Uterus (tissue), 4 donors: ENCODE measurements around the gene ZFP69B. TPM values are rescaled to one million over a fixed set of nuclear protein-coding genes. Genes with fewer than 3 reads are reported as not detected.

Source experiments
- DNase-seq, 2 donors: peaks; one replicate each; pipeline ENCODE4 v3.0.0-alpha.2; 2019 to 2020
- H3K27ac ChIP-seq, 2 donors: fragments of 200-600 bp; sonication (generic); 1 replicate in 1 of 2; 2 replicates in 1 of 2; pipeline ENCODE4 v1.5.1; 2016 to 2018
- H3K27me3 ChIP-seq, 2 donors: fragments of 200-600 bp; sonication (generic); one replicate each; pipeline ENCODE4 v1.5.1; 2018 to 2019; ENCODE audit warnings: control low read depth in 1 of 2
- H3K36me3 ChIP-seq, 2 donors: fragments of 200-600 bp; sonication (generic); one replicate each; pipeline ENCODE4 v1.5.1; 2019; ENCODE audit warnings: control low read depth in 1 of 2
- H3K4me1 ChIP-seq, 2 donors: fragments of 200-600 bp; sonication (generic); one replicate each; pipeline ENCODE4 v1.5.1; 2018 to 2019; ENCODE audit warnings: control low read depth in 1 of 2
- H3K4me3 ChIP-seq, 2 donors: fragments of 200-600 bp; sonication (generic); 1 replicate in 1 of 2; 2 replicates in 1 of 2; pipeline ENCODE4 v1.5.1; 2018 to 2019; ENCODE audit warnings: mild to moderate bottlenecking in 1 of 2
- H3K9me3 ChIP-seq, 2 donors: fragments of 200-600 bp; sonication (generic); one replicate each; pipeline ENCODE4 v1.5.1; 2019; ENCODE audit warnings: control low read depth in 1 of 2
- CTCF ChIP-seq, 4 experiments: fragments of 200-600 bp in 2 of 4; fragments of 450-650 bp in 2 of 4; sonication (generic) in 2 of 4; IDR thresholded peaks; one replicate each; pipeline ENCODE4 v1.5.1; 2016 to 2019; ENCODE audit warnings: antibody characterized with exemption in 4 of 4, mild to moderate bottlenecking in 2 of 4, moderate library complexity in 1 of 4
- POLR2A ChIP-seq, 2 donors: fragments of 450-650 bp; IDR thresholded peaks; one replicate each; pipeline ENCODE4 v1.6.1; 2016; ENCODE audit warnings: antibody characterized with exemption in 2 of 2, mild to moderate bottlenecking in 1 of 2, moderate library complexity in 1 of 2
- intact Hi-C: fragments of 100-400 bp; cut with DNase I; formaldehyde crosslinking; loops from one replicate; pipeline ENCODE4 v1.15.1; 2023; ENCODE audit warnings: low total_unique reads
- total RNA-seq, 4 donors: library from RNA; depleted of rRNA in 3 of 4; stranded (reverse); fragments of >200 nt in 3 of 4; gene quantifications; one replicate each; pipeline versions ENCODE4 v1.1.0 to v1.2.4, GENCODE V29; 2014 to 2023
- donor health status: DM: yes; HTN: yes; CAD: no.

The ZFP69B gene
- total RNA-seq, 4 donors from 2014 or later: 0.88 to 7.7 (median 1.0) TPM; not detected in 1

GRCh38 chr1:40507973-40508372, 57.7 kb downstream of the ZFP69B start:
- TF ChIP-seq CTCF (IDR thresholded peaks at IDR 0.05) (no peak), POLR2A (IDR thresholded peaks at IDR 0.05) (no peak)
- Histone ChIP-seq H3K36me3 (no peaks in the 10 kb centered on the region), H3K9me3 (peaks cover 0 to 7% of the 10 kb centered on the region in 2 donors), H3K27ac (peak overlapping the region; percentile 72 to 75), H3K4me1 (no peaks in the 10 kb centered on the region), H3K27me3 (no peaks in the 10 kb centered on the region), H3K4me3 (peak overlapping the region; percentile 53 to 74)
- intact Hi-C loops: no loop called here
- no peak for DNase-seq

GRCh38 chr1:40508375-40509341, 58.4 kb downstream of the ZFP69B start, which contains the start of gene EXO5:
TSS of gene EXO5 (plus strand) at chr1:40508767. CDS start at chr1:40514545, 5,778 bp downstream.
- TF ChIP-seq CTCF (IDR thresholded peaks at IDR 0.05) (no peak), POLR2A (IDR thresholded peaks at IDR 0.05) (peak; percentile 26 to 36)
- intact Hi-C loops: no loop called here
- peak; percentile 62 to 73 for DNase-seq
- H3K4me3 ChIP-seq: peak within 1 kb of the TSS; percentile 53 to 74
- H3K36me3 ChIP-seq: no peaks in the 10 kb centered on the region
- peak within 1 kb of the TSS; percentile 72 to 75 for H3K27ac ChIP-seq
- no peaks in the 10 kb centered on the region for H3K27me3 ChIP-seq
- peaks cover 0 to under 1% of the 10 kb centered on the region in 2 donors for H3K9me3 ChIP-seq
- H3K4me1 ChIP-seq: no peaks in the 10 kb centered on the region

Other genes with a start within 250 kb of the ZFP69B start
- not detected for gene TMCO2, start 202.5 kb upstream of the ZFP69B start, total RNA-seq
- gene ZMPSTE24, start 192.2 kb upstream of the ZFP69B start, total RNA-seq: 10 to 100 TPM; 17.9 to 79.1 (median 56.2) TPM
- 10 to 100 TPM in 1 of 4 donors, 1 to 10 TPM in 3; 2.0 to 27.0 (median 4.8) TPM for gene COL9A2, start 133.2 kb upstream of the ZFP69B start, total RNA-seq
- gene SMAP2, start 76.7 kb upstream of the ZFP69B start, total RNA-seq: 10 to 100 TPM; 11.1 to 24.8 (median 18.6) TPM
- 1 to 10 TPM in 2 of 4 donors, under 1 TPM in 1, not detected in 1; 0.26 to 9.0 (median 6.2) TPM for gene ZFP69, start 26.8 kb downstream of the ZFP69B start, total RNA-seq
- 10 to 100 TPM in 1 of 4 donors, 1 to 10 TPM in 3; 5.3 to 22.6 (median 8.2) TPM for gene EXO5, start 58.3 kb downstream of the ZFP69B start, total RNA-seq
- gene ZNF684, start 81.2 kb downstream of the ZFP69B start, total RNA-seq: 10 to 100 TPM in 2 of 4 donors, 1 to 10 TPM in 2; 2.7 to 11.8 (median 8.0) TPM
- gene RIMS3, start 215.2 kb downstream of the ZFP69B start, total RNA-seq: 10 to 100 TPM in 1 of 4 donors, 1 to 10 TPM in 3; 1.8 to 14.0 (median 5.4) TPM
- 10 to 100 TPM; 31.8 to 63.3 (median 44.0) TPM for gene NFYC, start 241.2 kb downstream of the ZFP69B start, total RNA-seq